ENCODE results near the gene GPR63.
"Not testable (repeated sequence)": the region's sequence is repeated elsewhere in the genome, so short reads cannot be mapped to it uniquely, and the experiment has no call there.

The GPR63 gene, protein sequence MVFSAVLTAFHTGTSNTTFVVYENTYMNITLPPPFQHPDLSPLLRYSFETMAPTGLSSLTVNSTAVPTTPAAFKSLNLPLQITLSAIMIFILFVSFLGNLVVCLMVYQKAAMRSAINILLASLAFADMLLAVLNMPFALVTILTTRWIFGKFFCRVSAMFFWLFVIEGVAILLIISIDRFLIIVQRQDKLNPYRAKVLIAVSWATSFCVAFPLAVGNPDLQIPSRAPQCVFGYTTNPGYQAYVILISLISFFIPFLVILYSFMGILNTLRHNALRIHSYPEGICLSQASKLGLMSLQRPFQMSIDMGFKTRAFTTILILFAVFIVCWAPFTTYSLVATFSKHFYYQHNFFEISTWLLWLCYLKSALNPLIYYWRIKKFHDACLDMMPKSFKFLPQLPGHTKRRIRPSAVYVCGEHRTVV

DNA sequence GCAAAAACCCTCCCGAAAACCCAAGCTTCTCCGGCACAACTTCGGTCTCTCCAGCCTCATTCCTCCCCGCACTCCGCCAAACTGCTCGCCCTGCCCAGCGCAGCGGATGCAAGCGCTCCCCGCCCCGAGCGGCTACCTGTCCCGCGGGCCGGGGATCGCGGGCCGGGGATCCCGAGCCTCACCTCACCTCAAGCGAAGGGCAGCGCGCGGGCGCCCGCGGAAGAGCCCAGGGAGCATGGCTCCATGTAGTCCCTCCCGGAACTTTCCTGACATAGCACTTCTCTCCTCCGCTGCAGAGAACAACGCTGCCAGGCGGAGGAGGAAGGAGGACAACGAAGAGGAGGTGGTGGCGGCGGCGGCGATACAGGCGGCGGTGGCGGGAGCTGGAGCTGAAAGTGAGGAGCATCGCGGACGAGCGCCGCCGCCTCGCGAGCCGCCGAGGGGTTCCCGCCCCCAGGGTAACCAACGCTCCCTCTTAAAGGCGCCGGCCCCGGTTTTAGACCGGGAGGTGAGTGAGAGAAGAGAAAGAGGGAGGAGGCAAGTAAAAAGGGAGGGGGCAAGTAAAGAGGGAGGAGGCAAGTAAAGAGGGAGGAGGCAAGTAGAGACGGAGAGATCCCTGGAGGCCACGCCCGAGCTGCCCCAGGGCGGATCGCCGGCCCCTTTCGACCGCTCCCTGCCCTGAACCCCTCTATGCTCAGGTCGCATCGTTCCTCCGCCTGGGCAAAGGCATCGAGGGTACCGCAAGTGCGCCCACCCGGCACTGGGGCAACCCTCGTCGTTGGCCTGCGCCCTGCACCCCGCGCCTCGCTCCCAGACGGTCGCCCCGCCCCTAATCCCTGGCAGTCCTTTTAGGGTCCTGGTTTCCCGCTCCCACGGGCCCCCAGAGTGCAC, at the start of gene GPR63:
GPR63 (minus strand) TSS at position 397 of the 891 bp plus-strand sequence. CDS start 37,746 bp downstream, outside the sequence.
- DNase-seq, result peak; percentile 20

DNA sequence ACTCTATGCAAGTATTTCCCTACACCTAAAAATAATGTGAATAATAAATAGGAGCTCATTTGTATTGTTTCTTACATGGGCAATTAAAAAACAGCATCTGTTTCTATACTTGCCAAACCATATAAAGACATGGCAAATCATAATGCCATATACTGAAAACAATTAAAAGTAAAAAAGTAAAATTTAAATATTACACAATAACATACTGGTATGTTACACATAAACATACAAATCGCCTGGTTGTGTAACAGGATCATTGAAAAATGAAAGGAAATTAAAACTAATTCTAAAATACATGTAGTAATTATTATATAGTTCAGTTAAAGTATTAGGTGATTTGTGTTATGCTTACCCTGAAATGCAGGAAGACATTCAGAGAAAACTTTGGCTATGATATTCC, 49.2 kb upstream of the GPR63 start:
- no peak for DNase-seq

DNA sequence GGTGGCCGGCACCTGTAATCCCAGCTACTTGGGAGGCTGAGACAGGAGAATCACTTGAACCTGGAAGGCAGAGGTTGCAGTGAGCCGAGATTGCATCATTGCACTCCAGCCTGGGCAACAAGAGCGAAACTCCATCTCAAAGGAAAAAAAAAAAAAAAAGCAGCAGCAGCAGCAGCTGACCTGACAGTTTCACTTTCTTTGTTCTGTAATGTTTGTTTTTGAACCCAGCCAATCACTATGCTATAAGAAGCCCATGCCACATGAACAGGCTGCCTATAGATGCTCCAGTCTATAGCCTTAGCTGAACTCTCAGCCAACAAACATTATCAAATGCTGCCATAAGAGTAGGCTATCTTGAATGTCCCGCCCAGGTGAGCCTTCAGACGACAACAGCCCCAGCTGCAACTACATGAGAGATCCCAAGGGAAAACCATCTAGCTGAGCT, 47.9 kb upstream of the GPR63 start:
- not testable (repeated sequence) for DNase-seq

DNA sequence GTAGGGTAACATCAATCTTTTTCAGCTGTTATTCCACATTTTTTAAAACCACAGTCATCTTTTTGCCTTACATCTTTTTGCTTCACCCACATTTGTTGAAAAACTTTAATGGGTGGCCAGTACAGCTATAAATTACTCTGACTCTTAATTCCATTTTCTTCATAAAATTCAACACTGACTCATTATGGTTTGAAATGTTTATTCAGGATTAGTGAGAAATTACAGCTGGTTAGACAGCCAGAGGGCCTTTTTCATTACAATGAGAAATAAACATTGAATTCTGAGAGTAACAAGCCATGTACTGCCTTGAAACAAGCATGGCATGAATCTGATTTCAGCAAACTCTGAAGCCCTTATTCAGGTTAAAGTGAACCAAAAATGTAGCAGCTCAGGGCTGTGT, 40.9 kb upstream of the GPR63 start:
- DNase-seq, result no peak

DNA sequence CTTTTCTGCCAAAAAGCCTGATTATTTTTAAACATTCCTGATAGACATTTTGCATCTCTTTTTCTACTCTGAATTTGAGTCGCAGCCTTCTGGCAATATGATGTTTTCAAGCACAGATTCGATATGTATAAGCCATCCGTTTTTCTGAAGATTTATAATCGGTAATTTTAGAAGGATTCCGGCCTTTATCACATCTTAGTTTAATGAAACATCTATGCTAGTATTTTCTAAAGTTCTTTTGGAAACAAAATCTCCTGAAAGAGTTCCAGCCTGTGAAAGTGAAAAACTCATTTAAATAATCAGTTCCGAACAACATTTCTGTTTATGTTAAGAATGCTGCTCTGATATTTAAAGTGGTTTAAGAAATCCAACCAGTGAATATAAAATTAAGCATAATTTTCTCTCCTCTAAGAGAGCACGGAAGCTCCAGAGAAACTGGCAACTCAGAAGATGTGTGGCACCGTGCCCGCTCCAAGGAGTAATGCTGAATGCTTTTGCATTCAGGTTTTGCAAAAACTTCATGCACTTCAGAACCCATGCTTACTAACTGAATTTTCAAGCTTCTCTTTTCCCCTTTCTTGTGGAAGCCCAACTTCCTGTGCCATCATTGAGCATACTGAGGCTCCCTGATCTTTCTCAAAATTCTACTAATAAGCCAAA, 39.7 kb upstream of the GPR63 start:
- DNase-seq, result no peak

DNA sequence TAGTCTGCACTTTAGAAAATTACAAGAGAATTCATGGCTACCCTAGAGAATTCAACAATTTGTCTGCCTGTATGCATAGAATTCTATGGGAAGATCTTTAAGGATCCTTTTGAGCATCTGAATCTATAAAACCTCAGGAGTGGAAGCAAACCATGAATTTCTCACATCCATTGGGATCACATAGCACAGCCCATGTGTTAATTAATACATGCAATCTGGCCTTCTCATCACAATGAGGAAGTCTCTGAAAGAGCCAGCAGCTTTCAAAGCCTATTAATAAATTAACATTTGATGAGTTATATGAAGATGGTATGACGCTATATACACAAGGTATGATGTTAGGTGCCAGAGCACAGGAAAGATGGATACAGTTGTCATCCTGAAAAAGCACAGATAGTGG, 35.7 kb upstream of the GPR63 start:
- no peak for DNase-seq

DNA sequence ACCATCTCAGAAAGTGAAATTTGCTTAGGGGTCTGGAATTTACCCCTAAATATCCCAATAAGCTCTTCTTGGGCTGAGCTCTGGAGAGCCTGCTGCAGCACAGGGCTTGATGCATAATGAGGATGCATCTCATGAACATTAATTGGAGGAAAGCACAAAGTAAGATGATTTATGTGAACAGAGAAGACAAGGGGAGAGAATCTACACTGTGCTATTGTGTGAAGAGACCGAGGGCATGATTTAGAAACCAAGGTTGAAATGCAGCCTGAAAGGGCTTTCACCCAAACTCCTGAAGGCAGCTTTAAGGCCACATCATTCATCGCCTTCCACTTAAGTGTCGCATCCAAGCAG, 27.8 kb upstream of the GPR63 start:
- DNase-seq, result no peak

DNA sequence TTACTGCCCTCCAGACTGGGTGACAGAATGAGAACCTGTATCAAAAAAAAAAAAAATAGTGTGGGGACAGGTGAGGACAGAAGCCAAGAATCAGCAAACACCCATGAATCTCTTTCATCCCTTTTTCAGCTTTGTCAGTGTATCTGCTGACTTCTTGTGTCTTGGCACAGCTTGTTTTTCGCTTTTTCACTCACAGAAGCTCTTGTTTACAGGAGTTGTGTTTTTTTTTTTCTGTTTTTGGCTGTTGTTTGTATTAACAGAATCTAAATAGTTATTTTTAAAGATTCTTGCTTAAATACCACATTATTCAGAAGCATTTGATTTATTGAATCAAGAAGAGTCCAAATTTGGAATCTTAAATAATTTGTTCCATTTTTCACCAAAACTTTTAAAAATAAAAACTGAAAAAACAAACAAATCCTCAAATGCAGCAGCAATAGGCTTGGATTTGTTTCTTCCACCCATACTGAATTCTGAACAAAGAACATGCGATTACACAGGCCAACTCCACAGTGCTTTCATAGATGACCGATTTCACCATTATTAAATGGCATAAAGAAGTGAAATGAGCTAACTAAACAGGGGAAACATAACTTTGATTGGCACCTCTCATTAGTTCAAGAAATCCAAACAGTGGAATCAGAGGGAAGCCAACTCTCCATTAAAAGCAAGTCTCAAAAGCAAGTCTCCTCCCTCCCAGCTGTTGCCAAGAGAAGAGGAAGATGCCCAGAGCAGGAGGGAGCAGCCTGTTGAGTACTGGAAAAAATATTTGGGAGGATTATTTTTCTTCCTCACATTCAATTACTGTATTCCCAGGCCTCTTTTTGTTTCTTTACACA, 27.2 kb upstream of the GPR63 start:
- no peak for DNase-seq

DNA sequence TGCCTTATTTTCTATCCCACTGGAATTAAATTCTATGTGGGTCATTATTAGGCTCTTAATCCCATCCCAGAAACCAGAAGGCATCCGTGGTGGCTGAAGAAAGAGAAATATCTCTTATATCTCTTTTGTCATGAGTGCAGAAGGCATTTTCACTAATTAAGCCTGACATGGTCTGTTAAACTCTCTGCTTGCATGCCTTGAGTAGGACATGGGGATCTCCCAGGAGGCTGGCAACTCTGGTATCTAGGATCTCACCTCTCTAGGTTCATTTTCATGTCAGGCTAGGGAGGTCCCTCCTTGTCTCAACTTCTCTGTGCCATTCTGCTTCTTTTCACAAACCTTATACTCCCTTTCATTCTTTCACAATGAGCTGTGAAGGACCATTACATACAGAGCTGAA, 25.3 kb upstream of the GPR63 start:
- DNase-seq, result no peak

DNA sequence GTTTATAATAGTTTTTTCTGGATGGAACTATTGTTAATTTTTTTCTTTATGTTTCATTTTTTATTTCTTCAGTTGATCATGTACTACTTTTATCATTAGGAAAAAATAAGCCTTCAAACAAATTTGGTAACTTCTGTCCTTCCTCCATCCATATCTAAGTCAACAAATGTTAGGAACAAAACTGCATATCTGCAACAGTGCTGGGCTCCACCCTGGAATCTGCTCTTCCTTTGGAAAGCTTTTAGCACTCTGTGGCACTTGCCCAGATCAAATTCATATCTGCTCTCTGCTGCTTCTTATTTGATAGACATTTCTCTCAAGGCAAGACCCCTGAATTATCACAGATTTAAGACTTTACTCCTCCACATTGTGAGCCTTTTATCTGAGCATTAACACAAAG, 24.3 kb upstream of the GPR63 start:
- DNase-seq, result no peak

DNA sequence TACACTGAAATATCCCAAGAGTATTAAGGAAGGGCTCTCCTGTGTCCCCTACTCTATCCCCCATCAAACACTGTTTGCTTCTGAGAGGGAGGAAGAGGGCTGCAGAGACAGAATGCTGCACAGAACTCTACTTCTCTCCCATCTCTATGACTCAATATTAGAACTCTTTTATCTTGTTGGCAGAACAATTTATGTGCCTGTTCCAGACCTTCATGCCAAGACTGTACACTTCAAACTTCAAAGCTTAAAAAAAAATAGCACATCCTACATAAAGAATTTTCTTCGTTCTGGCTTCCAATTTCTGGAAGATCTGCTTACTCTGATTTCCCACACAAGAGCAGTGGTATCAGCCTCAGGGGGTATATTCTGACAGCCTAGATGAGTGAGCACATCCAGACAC, 19.6 kb upstream of the GPR63 start:
- no peak for DNase-seq

DNA sequence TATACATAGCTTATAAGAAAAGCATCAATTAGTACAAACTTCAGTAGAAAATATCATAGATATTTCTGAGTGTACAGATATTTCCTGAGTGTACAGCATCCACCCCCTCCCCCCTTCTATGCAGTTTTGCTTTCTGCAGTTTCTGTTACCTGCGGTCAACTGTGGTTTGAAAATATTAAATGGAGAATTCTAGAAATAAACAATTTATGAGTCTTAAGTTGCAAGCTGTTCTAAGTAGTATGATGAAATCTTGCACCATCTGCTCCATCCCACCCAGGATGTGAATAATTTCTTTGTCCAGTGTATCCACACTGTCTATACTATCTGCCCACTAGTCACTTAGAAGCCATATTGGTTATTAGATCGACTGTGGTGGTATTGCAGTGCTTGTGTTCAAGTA, 15.8 kb upstream of the GPR63 start:
- DNase-seq, result no peak

DNA sequence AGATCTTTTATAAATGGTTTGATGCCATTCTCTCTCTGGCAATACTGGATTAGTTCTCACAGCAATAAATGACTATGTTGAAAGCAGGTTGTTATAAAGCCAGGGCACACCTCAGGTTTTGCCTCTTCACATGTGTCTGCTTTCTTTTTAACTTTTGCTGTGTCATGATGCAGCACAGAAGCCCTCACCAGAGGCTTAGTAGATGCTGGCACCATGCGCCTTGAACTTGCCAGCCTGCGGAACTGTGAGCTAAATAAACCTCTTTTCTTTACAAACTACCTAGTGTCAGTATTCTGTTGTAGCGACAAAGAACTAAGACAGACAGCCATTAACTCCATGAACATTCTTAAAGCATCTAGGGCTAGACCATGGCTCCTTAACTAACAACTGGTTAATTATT, 15.3 kb upstream of the GPR63 start:
- DNase-seq, result no peak

DNA sequence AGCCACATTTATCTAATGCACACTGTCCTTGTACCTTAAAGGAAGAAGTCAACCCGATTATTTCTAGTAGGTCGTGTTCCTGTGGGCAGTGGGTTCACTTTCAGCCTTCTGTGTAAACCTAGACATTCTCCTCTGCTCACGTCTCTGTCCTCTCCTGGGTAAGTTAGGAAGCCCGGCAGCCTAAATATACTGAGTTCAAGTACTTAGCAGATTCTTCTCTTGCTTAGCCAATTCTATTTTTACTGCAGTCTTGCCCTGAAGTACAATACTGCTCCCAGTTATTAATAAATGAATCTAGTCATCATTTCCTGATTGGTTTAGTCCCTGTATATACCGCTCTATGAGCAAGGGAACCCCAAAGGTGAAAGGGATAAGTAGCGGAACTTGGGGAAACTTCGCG, 14.6 kb upstream of the GPR63 start:
- no peak for DNase-seq

DNA sequence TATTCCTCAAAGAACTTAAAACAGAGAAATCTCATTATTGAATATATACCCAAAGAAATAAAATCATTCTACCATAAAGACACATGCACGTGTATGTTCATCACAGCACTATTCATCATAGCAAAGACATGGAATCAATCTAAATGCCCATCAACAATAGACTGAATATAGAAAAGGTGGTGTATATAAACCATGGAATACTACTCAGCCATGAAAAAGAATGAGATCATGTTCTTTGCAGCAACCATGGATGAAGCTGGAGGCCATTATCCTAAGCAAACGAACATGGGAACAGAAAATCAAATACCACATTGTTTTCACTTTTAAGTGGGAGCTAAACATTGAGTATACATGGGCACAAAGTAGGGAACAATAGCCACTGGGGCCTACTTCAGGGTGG, 12.3 kb upstream of the GPR63 start:
- DNase-seq, result no peak

DNA sequence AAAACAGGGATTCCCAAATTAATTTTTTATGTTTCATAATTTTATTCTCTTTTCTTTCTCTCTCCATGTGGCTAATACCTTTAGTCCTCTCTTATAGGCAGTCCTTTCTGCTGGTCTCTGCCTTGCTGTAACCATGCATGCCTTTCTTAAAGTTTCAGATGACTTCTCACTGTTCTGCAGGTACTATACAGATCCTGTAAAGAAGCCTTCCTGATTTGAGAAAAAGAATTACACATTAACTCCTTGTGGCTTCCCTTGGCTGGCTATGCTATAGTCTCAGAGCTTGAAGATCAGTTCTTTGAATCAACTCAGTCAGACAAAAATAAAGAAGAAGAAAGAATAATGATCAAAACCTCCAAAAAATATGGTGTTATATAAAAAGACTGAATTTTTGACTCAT, 7.3 kb upstream of the GPR63 start:
- DNase-seq, result no peak

DNA sequence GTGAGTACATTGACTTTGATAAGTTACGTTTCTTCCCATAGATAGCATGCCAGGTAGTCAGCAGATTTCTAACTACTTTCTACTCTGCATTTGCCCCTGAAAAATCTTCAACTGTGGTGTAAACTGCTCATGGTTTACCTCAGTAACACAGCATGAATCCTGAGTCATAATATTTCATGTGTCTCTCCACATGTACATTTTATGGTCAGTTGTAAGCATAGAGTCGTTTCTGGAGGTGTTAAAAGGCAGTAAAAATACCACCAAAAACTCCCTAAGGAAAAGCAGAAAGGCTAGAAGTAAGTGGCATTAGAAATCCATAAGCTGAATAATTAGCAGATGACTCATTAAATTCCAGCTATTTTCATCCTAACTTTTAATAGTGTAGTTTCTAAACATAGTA, 4.1 kb upstream of the GPR63 start:
- DNase-seq, result no peak

DNA sequence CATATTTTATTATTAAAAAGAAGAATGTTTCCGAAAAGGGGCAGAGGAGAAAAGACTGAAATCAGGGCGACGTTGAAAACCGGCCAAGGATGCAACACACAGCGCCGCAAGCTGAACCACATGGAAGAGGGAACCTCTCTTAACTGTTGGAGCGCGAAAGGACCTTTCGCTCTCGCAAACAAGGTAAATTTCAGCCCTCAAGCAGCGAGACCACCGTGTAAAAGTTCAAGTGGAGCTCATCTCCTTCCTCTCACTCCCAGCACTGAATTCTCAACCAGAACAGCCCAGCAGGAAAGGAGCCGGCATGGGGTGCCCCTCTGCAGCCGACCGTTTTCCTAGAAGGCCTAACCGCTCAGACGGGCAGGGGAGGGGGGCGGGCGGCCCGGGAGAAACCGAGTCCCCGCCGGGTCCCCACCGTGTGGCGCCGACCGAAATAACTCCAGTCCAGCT, 621 bp downstream of the GPR63 start:
- DNase-seq, result no peak

DNA sequence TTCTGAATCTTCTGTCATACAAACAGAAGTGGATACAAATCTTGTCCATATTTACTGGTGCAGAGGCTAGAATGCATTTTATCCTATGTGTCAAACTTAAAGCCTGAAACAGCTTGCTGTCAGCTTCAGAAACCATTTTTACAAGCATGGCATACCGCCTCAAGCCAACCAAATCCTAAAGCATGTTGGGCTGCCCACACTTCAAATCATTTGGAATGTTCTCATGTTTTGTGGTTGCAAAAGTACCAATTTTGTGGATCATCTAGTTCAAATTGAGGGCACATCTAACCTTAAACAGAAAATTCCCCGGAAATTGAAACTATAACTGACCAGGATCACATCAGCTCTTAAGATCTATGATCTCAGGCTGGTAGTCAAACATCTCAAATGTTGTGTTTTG, 3.2 kb downstream of the GPR63 start:
- DNase-seq, result no peak

DNA sequence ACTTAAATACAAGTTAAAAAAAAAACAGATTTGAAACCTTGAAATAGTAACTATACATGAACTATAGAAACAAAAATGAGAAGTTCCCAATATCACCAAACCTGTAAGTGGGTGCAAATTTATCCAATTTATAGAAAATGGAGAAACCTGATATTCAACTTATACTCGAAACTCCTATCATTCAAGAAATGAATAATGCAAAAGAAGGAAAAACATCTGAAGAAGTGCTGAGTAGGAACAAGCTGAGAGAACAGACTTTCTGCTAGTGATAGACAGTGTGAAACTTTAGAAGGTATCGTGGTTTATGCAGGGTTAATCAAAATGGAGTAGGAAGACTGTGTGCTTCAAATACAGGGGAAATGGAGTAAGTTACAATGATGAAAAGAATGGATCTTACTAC, 4.5 kb downstream of the GPR63 start:
- DNase-seq, result no peak

DNA sequence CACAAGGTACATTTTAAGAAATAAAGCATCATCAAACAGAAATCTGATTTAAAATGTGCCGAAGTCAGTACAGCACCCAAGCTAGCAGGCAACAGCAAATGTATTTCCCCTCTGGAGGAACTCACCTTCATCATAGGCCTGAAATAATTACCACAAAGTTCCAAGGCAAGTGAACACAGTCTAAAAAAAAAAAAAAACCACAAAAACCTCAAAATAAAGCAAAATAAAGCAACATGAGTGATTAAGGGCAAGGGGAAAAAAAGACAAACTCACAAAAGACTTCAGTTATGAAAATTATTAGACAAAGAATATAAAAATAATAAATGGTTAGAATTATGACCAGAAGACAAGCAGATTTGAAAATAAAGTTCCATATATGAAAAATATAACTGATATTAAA, 10.4 kb downstream of the GPR63 start:
- no peak for DNase-seq

DNA sequence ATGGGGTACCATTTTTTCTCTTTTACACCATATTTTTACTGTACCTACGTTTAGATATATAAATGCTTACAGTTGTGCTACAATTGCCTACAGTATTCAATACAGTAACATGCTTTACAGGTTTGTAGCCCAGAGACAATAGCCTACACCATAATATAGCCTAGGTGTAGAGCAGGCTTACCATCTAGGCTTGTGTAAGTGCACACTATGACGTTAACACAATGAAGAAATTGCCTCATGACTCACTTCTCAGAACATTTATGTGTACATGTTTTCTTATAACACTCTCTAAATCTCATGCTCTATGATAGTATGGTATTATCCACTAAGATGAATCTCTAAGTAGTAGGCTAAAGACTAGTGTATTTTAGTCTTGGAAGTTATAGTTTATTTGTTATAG, 13.5 kb downstream of the GPR63 start:
- no peak for DNase-seq

DNA sequence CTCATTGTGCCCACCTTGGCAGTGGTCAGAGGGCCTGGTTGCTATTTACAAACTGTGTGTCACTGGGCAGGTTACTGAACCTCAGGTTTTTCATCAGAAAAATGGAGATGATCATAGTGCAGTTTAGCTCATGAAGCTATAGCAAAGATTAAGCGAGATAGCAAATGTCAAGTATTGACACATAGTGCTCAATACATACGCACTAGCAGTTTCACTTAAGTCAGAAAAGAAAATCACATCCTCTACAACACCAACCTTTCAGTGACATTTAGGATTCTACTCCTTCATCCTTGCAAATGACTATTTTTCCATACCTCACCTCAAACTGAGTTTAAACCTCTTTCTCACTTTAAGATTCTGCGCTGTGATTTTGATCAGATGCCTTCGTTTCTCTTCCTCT, 16.2 kb downstream of the GPR63 start:
- no peak for DNase-seq
